HUES64 (cell line): ENCODE results near the gene ADGRB2.

Experiments
- H3K27ac ChIP-seq: 2 replicates; pipeline ENCODE4 v1.7.0; 2013; ENCODE audit warnings: low read depth, low read length, inconsistent platforms
- H3K27me3 ChIP-seq: 2 replicates; pipeline ENCODE4 v1.6.1; 2013; ENCODE audit warnings: mild to moderate bottlenecking, low read length; ENCODE audit not compliant: insufficient read depth
- H3K36me3 ChIP-seq: 2 replicates; pipeline ENCODE4 v1.6.1; 2013; ENCODE audit warnings: mild to moderate bottlenecking, low read length; ENCODE audit not compliant: insufficient read depth
- H3K4me1 ChIP-seq: 2 replicates; pipeline ENCODE4 v1.6.1; 2013; ENCODE audit warnings: mild to moderate bottlenecking, low read length, moderate library complexity; ENCODE audit not compliant: insufficient read depth
- H3K4me3 ChIP-seq: 2 replicates; pipeline ENCODE4 v1.5.1; 2013; ENCODE audit warnings: mild to moderate bottlenecking, low read length, moderate library complexity
- H3K9ac ChIP-seq: 2 replicates; pipeline ENCODE4 v1.6.1; 2013; ENCODE audit warnings: mild to moderate bottlenecking, low read depth, low read length
- H3K9me3 ChIP-seq: 2 replicates; pipeline ENCODE4 v1.6.1; 2013; ENCODE audit warnings: low read depth, low read length; ENCODE audit not compliant: insufficient read depth
- WGBS: fragments of 150-250, 120-280 bp; methylation state at CpG from one replicate; pipeline ENCODE4 v1.1.7; 2013; ENCODE audit warnings: missing lambda C conversion rate; 5-methylcytosine and 5-hydroxymethylcytosine counted together

Gene ADGRB2

DNA sequence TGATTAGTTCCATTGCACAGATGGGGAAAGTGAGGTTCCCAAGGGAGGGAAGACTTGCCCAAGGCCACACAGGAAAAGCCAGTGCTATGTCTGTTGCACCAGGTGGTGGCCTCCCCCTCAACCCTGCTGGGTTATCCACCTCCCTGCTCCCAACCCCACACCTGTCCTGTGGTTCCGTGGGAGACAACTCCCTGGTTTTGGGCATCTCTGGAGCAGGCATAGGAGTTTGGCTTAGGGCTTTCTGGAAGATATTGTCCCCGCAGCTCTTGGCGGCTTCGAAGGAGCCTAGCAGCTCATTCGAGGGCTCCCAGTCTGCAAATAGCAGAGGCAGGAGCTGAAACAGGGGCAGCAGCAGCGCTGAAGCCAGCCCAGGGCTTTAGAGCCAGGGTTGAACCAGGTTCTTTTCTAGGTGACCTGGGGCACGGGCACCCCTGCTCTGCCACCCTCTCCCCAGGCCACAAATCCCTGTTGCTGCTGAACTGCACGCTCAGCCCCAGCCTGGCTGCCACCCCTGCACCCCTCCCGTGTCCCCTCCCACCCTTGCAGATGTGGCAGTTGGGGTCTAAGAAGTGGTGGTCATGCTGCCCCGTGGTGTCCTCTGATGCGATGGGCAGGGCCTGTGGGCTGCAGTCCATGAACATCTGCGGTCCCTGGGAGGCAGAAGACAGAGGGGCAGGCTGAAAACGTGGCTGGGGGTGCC lies 29.6 kb upstream of the ADGRB2 start:
- peaks cover 11% of the 10 kb centered on the region; the same call in 1 of the 2 replicates for H3K4me1 ChIP-seq
- H3K27ac ChIP-seq = no peak overlapping the region
- no peaks in the 10 kb centered on the region for H3K36me3 ChIP-seq
- H3K27me3 ChIP-seq = no peaks in the 10 kb centered on the region
- no peaks in the 10 kb centered on the region for H3K9me3 ChIP-seq
- no peak overlapping the region for H3K4me3 ChIP-seq
- no peak overlapping the region for H3K9ac ChIP-seq
- 90% methylated on average over 13 of the region's 13 CpGs for WGBS

DNA sequence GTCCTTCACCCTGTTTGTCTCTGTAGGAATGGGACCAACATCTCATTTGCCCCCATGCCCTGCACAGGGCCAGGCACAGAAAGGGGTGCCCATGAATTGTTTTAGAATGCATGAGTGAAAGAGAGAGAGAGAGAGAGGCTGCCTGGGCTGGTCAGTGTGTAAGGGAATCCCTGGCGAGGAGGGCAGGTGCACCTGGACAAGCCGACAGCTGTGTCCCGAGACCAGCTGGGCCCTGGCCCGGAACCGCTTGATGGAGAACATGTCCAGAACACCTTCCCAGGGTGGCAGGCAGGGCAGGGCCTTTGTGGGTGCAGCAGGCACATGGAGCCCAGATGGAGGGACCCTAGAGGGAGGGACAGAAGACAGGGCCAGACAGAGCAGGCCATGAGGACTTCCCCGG lies 28.9 kb upstream of the ADGRB2 start:
- H3K27ac ChIP-seq = no peak overlapping the region
- 92% methylated on average over 6 of the region's 6 CpGs for WGBS
- H3K36me3 ChIP-seq = no peaks in the 10 kb centered on the region
- peaks cover 5% of the 10 kb centered on the region; the same call in 1 of the 2 replicates for H3K4me1 ChIP-seq
- no peaks in the 10 kb centered on the region for H3K27me3 ChIP-seq
- no peak overlapping the region for H3K9ac ChIP-seq
- H3K4me3 ChIP-seq = no peak overlapping the region
- H3K9me3 ChIP-seq = no peaks in the 10 kb centered on the region

DNA sequence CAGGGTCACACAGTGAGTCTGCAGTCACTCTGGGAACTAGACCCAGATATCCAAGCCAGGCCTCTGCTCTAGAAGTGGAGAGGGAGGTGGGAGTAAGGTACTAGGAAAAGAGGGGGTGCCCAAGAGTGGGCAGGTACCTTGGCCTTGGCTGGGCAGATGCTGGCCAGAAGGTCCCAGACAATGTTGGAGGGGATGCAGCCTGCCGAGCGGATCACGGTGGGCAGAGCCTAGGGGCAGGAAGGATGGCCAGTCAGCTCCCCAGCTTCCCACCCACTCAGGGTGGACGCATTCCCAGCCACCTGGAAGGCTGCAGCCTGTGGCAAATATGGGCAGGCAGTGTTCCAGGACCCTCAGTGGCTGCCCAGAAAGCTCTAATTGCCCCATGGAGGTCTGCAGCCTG lies 28.4 kb upstream of the ADGRB2 start:
- Histone ChIP-seq H3K27me3 (no peaks in the 10 kb centered on the region), H3K9me3 (no peaks in the 10 kb centered on the region), H3K36me3 (no peaks in the 10 kb centered on the region), H3K9ac (no peak overlapping the region), H3K27ac (no peak overlapping the region), H3K4me1 (peaks cover 5% of the 10 kb centered on the region; the same call in 1 of the 2 replicates), H3K4me3 (no peak overlapping the region)
- 90% methylated on average over 4 of the region's 4 CpGs for WGBS

DNA sequence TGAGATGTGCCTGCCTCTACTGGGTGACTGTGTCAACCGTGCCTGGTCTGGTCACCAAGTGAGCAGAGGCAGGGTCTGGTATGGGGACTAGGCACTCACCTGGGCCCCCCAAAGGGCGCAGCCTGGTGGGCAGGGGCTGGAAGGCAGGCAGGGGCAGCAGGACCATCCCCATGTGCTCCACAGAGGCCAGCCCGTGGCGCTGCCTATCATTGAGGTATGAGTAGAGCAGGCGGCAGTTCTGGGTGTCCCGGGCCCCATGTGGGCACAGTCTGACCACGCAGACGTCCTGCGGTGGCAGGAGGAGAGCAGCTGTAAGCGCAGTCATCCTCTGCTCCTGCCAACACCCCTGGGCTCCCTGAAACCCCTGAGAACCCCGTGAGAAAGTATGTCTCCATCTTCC lies 28.0 kb upstream of the ADGRB2 start:
- WGBS = 88% methylated on average over 11 of the region's 11 CpGs
- H3K27ac ChIP-seq = no peak overlapping the region
- H3K9ac ChIP-seq = no peak overlapping the region
- H3K4me3 ChIP-seq = no peak overlapping the region
- peaks cover 6% of the 10 kb centered on the region; the same call in 1 of the 2 replicates for H3K4me1 ChIP-seq
- H3K27me3 ChIP-seq = no peaks in the 10 kb centered on the region
- no peaks in the 10 kb centered on the region for H3K9me3 ChIP-seq
- no peaks in the 10 kb centered on the region for H3K36me3 ChIP-seq

DNA sequence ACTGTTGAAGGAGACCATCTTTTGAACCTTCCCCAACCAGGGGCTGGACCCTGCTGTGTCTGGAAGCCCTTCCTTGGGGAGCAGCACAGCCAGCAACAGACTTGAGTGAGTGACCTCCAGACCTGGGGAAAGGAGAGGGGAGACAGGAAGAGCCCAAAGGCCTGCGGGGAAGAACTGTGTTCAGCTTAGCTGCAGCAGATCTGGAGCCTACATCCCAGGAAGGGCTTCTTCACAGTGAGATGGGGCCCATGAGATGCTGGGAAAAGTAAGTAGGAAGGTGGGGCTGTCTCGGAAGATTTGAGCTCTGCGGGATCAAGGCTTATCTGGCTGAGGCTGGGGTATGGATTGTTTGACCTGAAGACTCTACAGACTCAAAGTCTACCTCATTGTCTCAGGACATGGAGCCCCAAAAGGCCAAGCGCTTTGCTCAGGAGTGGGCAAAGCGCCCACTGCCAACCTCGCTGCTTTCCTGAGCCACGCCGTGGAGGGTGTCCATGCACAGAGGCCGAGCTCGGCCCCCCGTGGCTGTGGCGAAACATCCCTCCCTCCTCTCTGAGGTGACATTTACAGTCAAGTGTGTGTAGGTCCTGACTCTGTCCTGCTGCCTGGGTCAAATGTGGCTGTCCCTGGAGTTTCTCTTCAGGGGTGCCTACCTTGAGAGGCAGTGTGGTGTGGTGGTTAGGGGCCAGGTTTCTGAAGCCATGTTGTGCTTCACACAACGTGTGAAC lies 27.2 kb upstream of the ADGRB2 start:
- peaks cover 6% of the 10 kb centered on the region; the same call in 1 of the 2 replicates for H3K4me1 ChIP-seq
- 88% methylated on average over 13 of the region's 13 CpGs for WGBS
- no peaks in the 10 kb centered on the region for H3K36me3 ChIP-seq
- H3K9ac ChIP-seq = no peak overlapping the region
- no peak overlapping the region for H3K4me3 ChIP-seq
- no peaks in the 10 kb centered on the region for H3K27me3 ChIP-seq
- no peaks in the 10 kb centered on the region for H3K9me3 ChIP-seq
- no peak overlapping the region for H3K27ac ChIP-seq

DNA sequence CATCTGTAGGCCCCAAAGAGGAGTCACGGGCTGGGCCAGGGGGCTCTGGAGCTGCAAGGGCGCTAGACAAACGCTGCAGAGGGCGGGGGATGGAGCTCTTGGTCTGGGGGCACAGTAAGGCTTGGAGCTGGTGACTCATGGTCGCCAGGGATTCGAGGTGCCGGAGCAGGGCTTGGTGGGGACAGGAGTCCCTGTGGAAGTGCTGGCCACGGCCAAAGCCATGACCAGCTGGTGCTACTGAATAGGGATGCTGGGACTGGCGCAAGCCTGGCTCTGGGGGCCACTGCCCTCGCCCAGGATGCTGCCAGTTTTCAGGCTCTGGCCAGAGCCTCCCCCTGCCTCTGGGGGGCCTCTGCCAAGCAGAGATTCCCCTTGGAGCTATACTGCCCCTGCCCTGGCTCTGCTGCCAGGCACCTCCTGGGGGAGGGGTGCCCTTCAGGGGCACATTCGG lies 26.5 kb upstream of the ADGRB2 start:
- WGBS = 81% methylated on average over 11 of the region's 11 CpGs
- no peak overlapping the region for H3K9ac ChIP-seq
- peaks cover 6% of the 10 kb centered on the region; the same call in 1 of the 2 replicates for H3K4me1 ChIP-seq
- no peaks in the 10 kb centered on the region for H3K36me3 ChIP-seq
- H3K27me3 ChIP-seq = no peaks in the 10 kb centered on the region
- no peak overlapping the region for H3K27ac ChIP-seq
- no peaks in the 10 kb centered on the region for H3K9me3 ChIP-seq
- no peak overlapping the region for H3K4me3 ChIP-seq

DNA sequence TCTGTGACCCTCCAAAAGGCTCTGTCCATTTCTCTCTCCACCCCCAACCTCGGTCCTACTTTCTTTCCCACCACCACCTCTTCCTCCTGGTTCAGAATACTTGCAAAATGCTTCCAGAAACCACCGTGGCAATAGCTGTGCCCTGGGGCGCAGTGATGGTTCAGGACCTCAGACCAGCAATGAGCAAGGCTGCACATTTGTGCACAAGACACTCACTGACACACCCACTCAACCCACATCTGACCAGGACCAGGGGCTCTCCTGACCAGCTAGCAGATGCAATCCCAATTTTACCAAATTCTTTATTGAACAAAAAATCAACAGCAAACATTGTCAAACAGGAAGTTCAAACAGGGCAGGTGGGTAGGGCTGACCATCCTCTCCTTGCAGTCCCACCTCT lies 26.0 kb upstream of the ADGRB2 start:
- no peaks in the 10 kb centered on the region for H3K27me3 ChIP-seq
- H3K9ac ChIP-seq = no peak overlapping the region
- 82% methylated on average over 3 of the region's 3 CpGs for WGBS
- no peak overlapping the region for H3K27ac ChIP-seq
- no peaks in the 10 kb centered on the region for H3K36me3 ChIP-seq
- H3K4me1 ChIP-seq = peaks cover 6% of the 10 kb centered on the region; the same call in 1 of the 2 replicates
- no peak overlapping the region for H3K4me3 ChIP-seq
- H3K9me3 ChIP-seq = no peaks in the 10 kb centered on the region

DNA sequence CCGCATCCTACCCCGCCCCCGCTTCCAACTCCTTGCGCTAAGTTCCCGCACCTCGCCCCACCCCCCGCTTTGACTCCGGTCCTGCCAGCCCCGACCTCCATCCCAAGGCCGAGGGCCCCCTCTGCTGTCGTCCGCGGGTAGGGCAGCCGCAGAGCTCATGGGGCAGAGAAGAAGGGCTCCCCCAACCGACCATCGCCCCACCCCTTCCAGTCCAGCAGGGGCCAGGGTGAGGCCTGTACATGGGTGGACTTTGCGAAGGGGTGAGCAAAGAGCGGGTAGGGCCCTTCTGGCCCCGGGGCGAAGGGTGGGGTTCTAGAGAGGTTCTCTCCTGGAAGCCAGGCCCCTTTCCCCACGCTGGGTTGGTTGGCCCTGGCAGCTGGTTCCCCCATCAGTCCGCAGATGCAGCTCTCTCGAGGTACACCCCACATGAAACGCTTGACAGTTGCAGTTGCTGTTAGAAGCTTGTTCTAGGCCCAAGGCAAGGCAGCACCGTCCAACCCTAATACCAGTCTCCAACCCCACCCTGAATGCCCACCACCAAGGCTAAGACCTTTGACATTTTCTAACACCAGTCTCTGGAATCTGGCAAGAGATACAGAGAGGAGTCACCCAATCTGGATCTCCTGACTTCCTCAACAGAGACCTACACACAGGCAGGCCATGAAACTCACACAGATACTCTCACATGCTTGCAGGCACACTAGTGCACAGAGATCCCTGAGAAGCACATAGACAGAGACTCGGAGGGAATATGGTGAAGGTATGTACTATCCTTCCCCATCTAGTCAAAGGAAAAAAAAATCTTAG lies 25.3 kb upstream of the ADGRB2 start:
- Histone ChIP-seq H3K9ac (no peak overlapping the region), H3K4me3 (peak overlapping the region; percentile 79), H3K4me1 (peaks cover 6% of the 10 kb centered on the region; the same call in 1 of the 2 replicates), H3K9me3 (no peaks in the 10 kb centered on the region), H3K36me3 (no peaks in the 10 kb centered on the region), H3K27ac (no peak overlapping the region), H3K27me3 (no peaks in the 10 kb centered on the region)
- WGBS = 19% methylated on average over 23 of the region's 26 CpGs

DNA sequence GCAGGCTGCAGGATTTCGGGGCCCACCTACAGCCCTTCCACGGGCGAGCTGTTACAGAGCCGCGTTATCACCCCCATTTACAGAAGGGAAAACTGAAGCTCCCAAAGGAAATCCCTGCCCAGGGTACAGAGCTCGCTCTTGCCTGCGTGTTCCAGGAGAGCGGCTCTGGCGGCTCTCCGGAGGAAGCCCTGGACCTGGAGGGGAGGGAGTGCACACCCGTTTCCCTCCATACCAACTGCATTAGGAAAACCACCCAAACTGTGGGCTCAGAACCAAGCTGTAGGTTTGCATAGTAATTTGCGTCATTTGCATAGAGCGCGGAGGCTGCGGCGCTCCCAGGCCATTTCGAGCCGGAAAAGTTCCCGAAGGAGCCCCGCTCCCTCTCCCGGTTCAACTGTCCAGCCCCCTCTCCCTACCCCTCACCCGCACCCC lies 24.7 kb upstream of the ADGRB2 start:
- Histone ChIP-seq H3K27ac (peak overlapping the region; percentile 68; the same call in 1 of the 2 replicates), H3K4me3 (peak overlapping the region; percentile 79), H3K27me3 (no peaks in the 10 kb centered on the region), H3K9ac (0 out of 2 replicates have a peak overlapping the region, but pooled peaks have one; percentile 32), H3K4me1 (peaks cover 6% of the 10 kb centered on the region; the same call in 1 of the 2 replicates), H3K9me3 (no peaks in the 10 kb centered on the region), H3K36me3 (no peaks in the 10 kb centered on the region)
- WGBS = 0% methylated on average over 21 of the region's 22 CpGs

DNA sequence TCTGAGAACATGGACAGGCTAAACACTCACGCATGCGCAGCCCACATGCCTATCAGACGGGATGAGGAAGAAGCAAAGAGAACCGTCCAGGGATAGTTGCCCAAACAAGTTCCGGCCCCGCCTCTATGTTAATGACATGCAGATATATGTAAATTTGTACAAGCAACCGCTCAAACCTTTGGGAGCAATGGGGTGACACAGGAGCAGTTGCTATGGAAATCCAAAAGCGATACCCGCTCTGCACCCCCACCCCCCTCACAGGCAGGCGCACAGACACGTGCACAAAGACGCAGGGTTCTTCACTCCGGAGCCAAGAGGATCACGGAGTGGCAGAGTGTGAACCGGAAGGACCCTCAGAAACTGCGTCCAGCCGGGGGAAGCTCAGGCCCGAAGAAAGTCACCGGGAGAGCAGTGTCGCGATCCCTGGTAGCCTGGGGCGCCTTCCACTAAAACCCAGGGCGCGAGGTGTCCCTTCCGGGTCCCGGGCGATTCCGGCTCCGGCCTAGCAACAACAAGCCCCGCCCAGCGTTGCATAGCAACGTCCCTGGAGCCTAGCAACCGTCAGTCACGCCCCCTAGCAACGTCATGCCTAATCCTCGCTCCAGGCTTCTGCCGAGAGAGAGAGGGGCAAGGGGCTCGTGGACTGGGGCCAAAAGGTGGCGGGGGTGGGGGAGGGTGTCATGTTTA lies 24.1 kb upstream of the ADGRB2 start:
- H3K27me3 ChIP-seq = no peaks in the 10 kb centered on the region
- WGBS = 6% methylated on average over 39 of the region's 39 CpGs
- H3K4me3 ChIP-seq = peak overlapping the region; percentile 79
- H3K36me3 ChIP-seq = no peaks in the 10 kb centered on the region
- H3K27ac ChIP-seq = peak overlapping the region; percentile 95
- no peaks in the 10 kb centered on the region for H3K9me3 ChIP-seq
- H3K9ac ChIP-seq = peak overlapping the region; percentile 86
- H3K4me1 ChIP-seq = peaks cover 7% of the 10 kb centered on the region
